Panc1 (cell line): ENCODE measurements around the gene GPR84. TPM values are rescaled to one million over a fixed set of nuclear protein-coding genes. Genes with fewer than 3 reads are reported as not detected.

Experiments used
- ATAC-seq: fragments of 200-7000 bp; cut with Tn5 transposase; 2 replicates; pipeline ENCODE4 v1.9.1; 2020; ENCODE audit warnings: mild to moderate bottlenecking, moderate library complexity
- BruUV-seq: library from RNA; stranded (reverse); fragments of 400-500 nt; replicated peaks from 2 replicates; lab custom pipeline; 2021; lab: Mats Ljungman, UMichigan
- CTCF ChIA-PET: fragments of 300-600 bp; sonication (Branson Sonifier 250); formaldehyde crosslinking; loops from one replicate; lab custom pipeline; 2022; ENCODE audit warnings: antibody characterized with exemption; lab: Charles Lee
- POLR2A ChIA-PET: fragments of 300-600 bp; sonication (Branson Sonifier 250); formaldehyde crosslinking; loops from one replicate; lab custom pipeline; 2022; ENCODE audit warnings: antibody characterized with exemption; lab: Charles Lee
- DNase-seq: peaks from one replicate; pipeline ENCODE4 v3.0.0-alpha.2; 2010; ENCODE audit warnings: low read depth, low spot score
- H3K27ac ChIP-seq: 2 replicates; pipeline ENCODE4 v1.5.1; 2011; ENCODE audit warnings: mild to moderate bottlenecking, low read length, inconsistent platforms
- H3K27me3 ChIP-seq: fragments of 200-500 bp; sonication (Bioruptor generic); 2 replicates; pipeline ENCODE4 v1.6.0; 2014; ENCODE audit warnings: low read length, inconsistent platforms; ENCODE audit not compliant: control insufficient read depth, insufficient read depth
- H3K36me3 ChIP-seq: fragments of 200-500 bp; sonication (Bioruptor generic); 2 replicates; pipeline ENCODE4 v1.5.1; 2014; ENCODE audit warnings: inconsistent platforms, mild to moderate bottlenecking, low read length, moderate library complexity; ENCODE audit not compliant: control insufficient read depth, insufficient read depth
- H3K4me1 ChIP-seq: 2 replicates; pipeline ENCODE4 v1.5.1; 2011; ENCODE audit warnings: inconsistent platforms, mild to moderate bottlenecking, low read length, moderate library complexity; ENCODE audit not compliant: control insufficient read depth, insufficient read depth
- H3K4me3 ChIP-seq, 2 experiments: 2 replicates each; pipeline ENCODE4 v1.5.1; 2011 to 2012; ENCODE audit warnings: low read depth in 2 of 2, low read length in 2 of 2, mild to moderate bottlenecking in 2 of 2, inconsistent platforms in 1 of 2, moderate library complexity in 1 of 2
- H3K9me3 ChIP-seq: fragments of 200-500 bp; sonication (Bioruptor generic); 2 replicates; pipeline ENCODE4 v1.5.1; 2014; ENCODE audit warnings: low read depth, mild to moderate bottlenecking, inconsistent platforms, low read length, moderate library complexity; ENCODE audit not compliant: control insufficient read depth, insufficient read depth
- POLR2AphosphoS5 ChIP-seq: IDR thresholded peaks from 2 replicates; pipeline ENCODE4 v1.6.1; 2012; ENCODE audit warnings: mild to moderate bottlenecking, low read depth, low read length, moderate library complexity
- REST ChIP-seq, 2 experiments: IDR thresholded peaks; 2 replicates each; pipeline ENCODE4 v1.6.1; 2011 to 2012; ENCODE audit warnings: low read depth in 2 of 2, control low read depth in 1 of 2, low read length in 1 of 2, mild to moderate bottlenecking in 1 of 2, moderate library complexity in 1 of 2; ENCODE audit not compliant: insufficient read depth in 1 of 2
- SIN3A ChIP-seq: IDR thresholded peaks from 2 replicates; pipeline ENCODE4 v1.6.1; 2012; ENCODE audit warnings: low read depth, mild to moderate bottlenecking, low read length, moderate library complexity, borderline replicate concordance; ENCODE audit not compliant: insufficient read depth
- TCF7L2 ChIP-seq: IDR thresholded peaks from 2 replicates; pipeline ENCODE4 v1.6.1; 2011; ENCODE audit warnings: mild to moderate bottlenecking, low read depth, low read length, inconsistent platforms
- in situ Hi-C: cut with HindIII; loops from 2 replicates; pipeline ENCODE4 v1.10.0; 2016; ENCODE audit warnings: low sequenced_read_pairs, low pct_unique_long_range_greater_than_20kb
- intact Hi-C: fragments of 100-400 bp; cut with micrococcal nuclease; formaldehyde crosslinking; loops from one replicate; pipeline ENCODE4 v1.10.0; 2022; ENCODE audit not compliant: unreplicated experiment
- total RNA-seq: library from RNA; stranded (reverse); gene quantifications from one replicate; pipeline ENCODE4 v1.2.1, GENCODE V29; 2021; ENCODE audit not compliant: unreplicated experiment
- TF ChIP-seq, protein P1 (sequence below): fragments of 450-650 bp; IDR thresholded peaks from 2 replicates; pipeline ENCODE4 v1.5.1; 2017; ENCODE audit warnings: mild to moderate bottlenecking

The GPR84 gene
- total RNA-seq, 1 experiment from 2014 or later = not detected

- ChIA-PET CTCF (no interaction called here), POLR2A (no interaction called here)
- DNase-seq = no peak
- Histone ChIP-seq H3K4me3 (no peak overlapping the region), H3K36me3 (peaks cover 2% of the 10 kb centered on the region), H3K27ac (no peak overlapping the region), H3K27me3 (no peaks in the 10 kb centered on the region), H3K4me1 (no peaks in the 10 kb centered on the region), H3K9me3 (no peaks in the 10 kb centered on the region)
- intact Hi-C loops (no loop called here), in situ Hi-C loops (no loop called here)
- no TSS peak for BruUV-seq
- no peak for ATAC-seq
- no peak for TF ChIP-seq REST (IDR thresholded peaks at IDR 0.05; ENCODE audit: insufficient read depth in 1 of 2, low read depth in 2 of 2, low read length in 1 of 2)
- no peak for TF ChIP-seq SIN3A
- TF ChIP-seq, protein P1, sequence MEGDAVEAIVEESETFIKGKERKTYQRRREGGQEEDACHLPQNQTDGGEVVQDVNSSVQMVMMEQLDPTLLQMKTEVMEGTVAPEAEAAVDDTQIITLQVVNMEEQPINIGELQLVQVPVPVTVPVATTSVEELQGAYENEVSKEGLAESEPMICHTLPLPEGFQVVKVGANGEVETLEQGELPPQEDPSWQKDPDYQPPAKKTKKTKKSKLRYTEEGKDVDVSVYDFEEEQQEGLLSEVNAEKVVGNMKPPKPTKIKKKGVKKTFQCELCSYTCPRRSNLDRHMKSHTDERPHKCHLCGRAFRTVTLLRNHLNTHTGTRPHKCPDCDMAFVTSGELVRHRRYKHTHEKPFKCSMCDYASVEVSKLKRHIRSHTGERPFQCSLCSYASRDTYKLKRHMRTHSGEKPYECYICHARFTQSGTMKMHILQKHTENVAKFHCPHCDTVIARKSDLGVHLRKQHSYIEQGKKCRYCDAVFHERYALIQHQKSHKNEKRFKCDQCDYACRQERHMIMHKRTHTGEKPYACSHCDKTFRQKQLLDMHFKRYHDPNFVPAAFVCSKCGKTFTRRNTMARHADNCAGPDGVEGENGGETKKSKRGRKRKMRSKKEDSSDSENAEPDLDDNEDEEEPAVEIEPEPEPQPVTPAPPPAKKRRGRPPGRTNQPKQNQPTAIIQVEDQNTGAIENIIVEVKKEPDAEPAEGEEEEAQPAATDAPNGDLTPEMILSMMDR = no peak
- no peak for TF ChIP-seq POLR2AphosphoS5
- TF ChIP-seq TCF7L2 = no peak
Measured at GRCh38 chr12:54405106-54405505, 40.8 kb upstream of the GPR84 start.

GRCh38 chr12:54404061-54405004 is 40.0 kb upstream of the GPR84 start:
- ATAC-seq (0 out of 2 replicates have a peak, but pooled peaks have one; percentile 41), DNase-seq (peak; percentile 39)
- no TSS peak for BruUV-seq
- POLR2A ChIA-PET = no interaction called here
- CTCF ChIA-PET = interaction anchor here (1.2 to 1.3 kb wide), 2 partner anchors 8 to 34 kb away, joined by 3 read pairs; no protein-coding TSS in a partner anchor
- H3K4me1 ChIP-seq = no peaks in the 10 kb centered on the region
- in situ Hi-C loops = no loop called here
- TF ChIP-seq SIN3A (no peak), REST (IDR thresholded peaks at IDR 0.05; ENCODE audit: insufficient read depth in 1 of 2, low read depth in 2 of 2, low read length in 1 of 2) (no peak), TCF7L2 (no peak), POLR2AphosphoS5 (no peak)
- TF ChIP-seq, protein P1 = peak; percentile 97
- H3K27ac ChIP-seq = no peak overlapping the region
- H3K27me3 ChIP-seq = no peaks in the 10 kb centered on the region
- no peak overlapping the region for H3K4me3 ChIP-seq
- intact Hi-C loops = no loop called here
- H3K9me3 ChIP-seq = no peaks in the 10 kb centered on the region
- H3K36me3 ChIP-seq = peaks cover 2% of the 10 kb centered on the region
